Measurements from ENCODE around the gene RFX6. TPM values are rescaled to one million over a fixed set of nuclear protein-coding genes. Genes with fewer than 3 reads are reported as not detected.

The RFX6 gene
- total and polyA plus RNA-seq, 4 donors, result not detected

DNA sequence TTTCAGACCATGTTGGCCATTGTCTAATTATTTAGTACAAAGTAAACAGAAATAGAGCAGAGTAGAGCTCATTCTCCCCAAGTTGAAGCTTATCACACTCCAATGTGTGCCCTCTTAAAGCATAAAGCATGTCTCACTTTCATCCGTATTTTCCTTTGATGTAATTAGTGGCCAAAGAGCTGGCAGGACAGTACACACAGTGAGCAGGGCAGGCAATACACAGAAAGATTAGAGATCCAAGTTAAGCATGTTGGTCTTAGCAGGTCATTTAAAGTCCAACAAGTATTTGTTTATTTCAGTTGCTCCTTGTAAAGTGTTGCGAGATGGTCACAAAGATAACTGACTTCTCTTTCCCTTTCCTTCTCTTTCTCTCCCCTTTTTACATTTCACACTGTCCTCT is 47.2 kb downstream of the RFX6 start (continued):
- TF ChIP-seq CTCF (IDR thresholded peaks at IDR 0.05; ENCODE audit: low read depth, low read length, missing input control) (no peak), ATF3 (IDR thresholded peaks at IDR 0.05) (no peak), SP1 (IDR thresholded peaks at IDR 0.05) (no peak), EGR1 (IDR thresholded peaks at IDR 0.05; ENCODE audit: low read depth in 2 of 2) (no peak), RXRA (IDR thresholded peaks at IDR 0.05) (peak; percentile 19 to 75), MAX (IDR thresholded peaks at IDR 0.05) (peak; percentile 25)
- TF ChIP-seq, protein P1, sequence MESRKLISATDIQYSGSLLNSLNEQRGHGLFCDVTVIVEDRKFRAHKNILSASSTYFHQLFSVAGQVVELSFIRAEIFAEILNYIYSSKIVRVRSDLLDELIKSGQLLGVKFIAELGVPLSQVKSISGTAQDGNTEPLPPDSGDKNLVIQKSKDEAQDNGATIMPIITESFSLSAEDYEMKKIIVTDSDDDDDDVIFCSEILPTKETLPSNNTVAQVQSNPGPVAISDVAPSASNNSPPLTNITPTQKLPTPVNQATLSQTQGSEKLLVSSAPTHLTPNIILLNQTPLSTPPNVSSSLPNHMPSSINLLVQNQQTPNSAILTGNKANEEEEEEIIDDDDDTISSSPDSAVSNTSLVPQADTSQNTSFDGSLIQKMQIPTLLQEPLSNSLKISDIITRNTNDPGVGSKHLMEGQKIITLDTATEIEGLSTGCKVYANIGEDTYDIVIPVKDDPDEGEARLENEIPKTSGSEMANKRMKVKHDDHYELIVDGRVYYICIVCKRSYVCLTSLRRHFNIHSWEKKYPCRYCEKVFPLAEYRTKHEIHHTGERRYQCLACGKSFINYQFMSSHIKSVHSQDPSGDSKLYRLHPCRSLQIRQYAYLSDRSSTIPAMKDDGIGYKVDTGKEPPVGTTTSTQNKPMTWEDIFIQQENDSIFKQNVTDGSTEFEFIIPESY (IDR thresholded peaks at IDR 0.05), result no peak

- 68% methylated on average over 10 of the region's 10 CpGs for WGBS
Observed at GRCh38 chr6:116925088-116925794, 48.2 kb downstream of the RFX6 start.

More at GRCh38 chr6:116925088-116925794, 48.2 kb downstream of the RFX6 start:
- no peak overlapping the region for H3K27ac ChIP-seq (ENCODE audit: low read depth in 1 of 2, low read length in 2 of 2)
- peaks cover 2 to 8% (median 4%) of the 10 kb centered on the region in 4 donors for H3K4me1 ChIP-seq (ENCODE audit: control insufficient read depth in 4 of 4, insufficient read depth in 4 of 4, low read length in 3 of 4)
- H3K27me3 ChIP-seq (ENCODE audit: control insufficient read depth in 4 of 4, insufficient read depth in 4 of 4, low read length in 3 of 4), result no peaks in the 10 kb centered on the region
- no peak overlapping the region for H3K4me3 ChIP-seq (ENCODE audit: low read depth in 1 of 3, low read length in 3 of 3)
- no peaks in the 10 kb centered on the region for H3K36me3 ChIP-seq (ENCODE audit: control insufficient read depth in 4 of 4, insufficient read depth in 3 of 4, low read depth in 1 of 4, low read length in 3 of 4)
- no peak for DNase-seq (ENCODE audit: low spot score)
- H3K9ac ChIP-seq (ENCODE audit: low read depth in 1 of 2, low read length in 2 of 2), result no peak overlapping the region
- no peaks in the 10 kb centered on the region for H3K9me3 ChIP-seq (ENCODE audit: control insufficient read depth in 4 of 4, low read length in 3 of 4)
- TF ChIP-seq GABPA (IDR thresholded peaks at IDR 0.05 in 1 of 2, conservative IDR thresholded peaks at IDR 0.05 in 1 of 2) (no peak), RAD21 (IDR thresholded peaks at IDR 0.05) (no peak), FOXA2 (IDR thresholded peaks at IDR 0.05) (no peak), NR2F2 (IDR thresholded peaks at IDR 0.05) (peak; percentile 65), EGR1 (IDR thresholded peaks at IDR 0.05; ENCODE audit: low read depth in 2 of 2) (no peak), HNF4G (IDR thresholded peaks at IDR 0.05) (no peak), JUND (IDR thresholded peaks at IDR 0.05) (no peak), MAX (IDR thresholded peaks at IDR 0.05) (no peak), HNF4A (conservative IDR thresholded peaks at IDR 0.05) (peak in 1 of 2 donors; percentile 32), FOXA1 (IDR thresholded peaks at IDR 0.05) (no peak)
- TF ChIP-seq, protein P2, sequence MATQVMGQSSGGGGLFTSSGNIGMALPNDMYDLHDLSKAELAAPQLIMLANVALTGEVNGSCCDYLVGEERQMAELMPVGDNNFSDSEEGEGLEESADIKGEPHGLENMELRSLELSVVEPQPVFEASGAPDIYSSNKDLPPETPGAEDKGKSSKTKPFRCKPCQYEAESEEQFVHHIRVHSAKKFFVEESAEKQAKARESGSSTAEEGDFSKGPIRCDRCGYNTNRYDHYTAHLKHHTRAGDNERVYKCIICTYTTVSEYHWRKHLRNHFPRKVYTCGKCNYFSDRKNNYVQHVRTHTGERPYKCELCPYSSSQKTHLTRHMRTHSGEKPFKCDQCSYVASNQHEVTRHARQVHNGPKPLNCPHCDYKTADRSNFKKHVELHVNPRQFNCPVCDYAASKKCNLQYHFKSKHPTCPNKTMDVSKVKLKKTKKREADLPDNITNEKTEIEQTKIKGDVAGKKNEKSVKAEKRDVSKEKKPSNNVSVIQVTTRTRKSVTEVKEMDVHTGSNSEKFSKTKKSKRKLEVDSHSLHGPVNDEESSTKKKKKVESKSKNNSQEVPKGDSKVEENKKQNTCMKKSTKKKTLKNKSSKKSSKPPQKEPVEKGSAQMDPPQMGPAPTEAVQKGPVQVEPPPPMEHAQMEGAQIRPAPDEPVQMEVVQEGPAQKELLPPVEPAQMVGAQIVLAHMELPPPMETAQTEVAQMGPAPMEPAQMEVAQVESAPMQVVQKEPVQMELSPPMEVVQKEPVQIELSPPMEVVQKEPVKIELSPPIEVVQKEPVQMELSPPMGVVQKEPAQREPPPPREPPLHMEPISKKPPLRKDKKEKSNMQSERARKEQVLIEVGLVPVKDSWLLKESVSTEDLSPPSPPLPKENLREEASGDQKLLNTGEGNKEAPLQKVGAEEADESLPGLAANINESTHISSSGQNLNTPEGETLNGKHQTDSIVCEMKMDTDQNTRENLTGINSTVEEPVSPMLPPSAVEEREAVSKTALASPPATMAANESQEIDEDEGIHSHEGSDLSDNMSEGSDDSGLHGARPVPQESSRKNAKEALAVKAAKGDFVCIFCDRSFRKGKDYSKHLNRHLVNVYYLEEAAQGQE (IDR thresholded peaks at IDR 0.05), result no peak
